DMS153 (cell line): Measurements from ENCODE around the gene CPA4.

ENCODE experiments used
- DNase-seq: peaks from one replicate; lab custom pipeline; 2025; lab: John Stamatoyannopoulos, UW

The CPA4 gene

DNA sequence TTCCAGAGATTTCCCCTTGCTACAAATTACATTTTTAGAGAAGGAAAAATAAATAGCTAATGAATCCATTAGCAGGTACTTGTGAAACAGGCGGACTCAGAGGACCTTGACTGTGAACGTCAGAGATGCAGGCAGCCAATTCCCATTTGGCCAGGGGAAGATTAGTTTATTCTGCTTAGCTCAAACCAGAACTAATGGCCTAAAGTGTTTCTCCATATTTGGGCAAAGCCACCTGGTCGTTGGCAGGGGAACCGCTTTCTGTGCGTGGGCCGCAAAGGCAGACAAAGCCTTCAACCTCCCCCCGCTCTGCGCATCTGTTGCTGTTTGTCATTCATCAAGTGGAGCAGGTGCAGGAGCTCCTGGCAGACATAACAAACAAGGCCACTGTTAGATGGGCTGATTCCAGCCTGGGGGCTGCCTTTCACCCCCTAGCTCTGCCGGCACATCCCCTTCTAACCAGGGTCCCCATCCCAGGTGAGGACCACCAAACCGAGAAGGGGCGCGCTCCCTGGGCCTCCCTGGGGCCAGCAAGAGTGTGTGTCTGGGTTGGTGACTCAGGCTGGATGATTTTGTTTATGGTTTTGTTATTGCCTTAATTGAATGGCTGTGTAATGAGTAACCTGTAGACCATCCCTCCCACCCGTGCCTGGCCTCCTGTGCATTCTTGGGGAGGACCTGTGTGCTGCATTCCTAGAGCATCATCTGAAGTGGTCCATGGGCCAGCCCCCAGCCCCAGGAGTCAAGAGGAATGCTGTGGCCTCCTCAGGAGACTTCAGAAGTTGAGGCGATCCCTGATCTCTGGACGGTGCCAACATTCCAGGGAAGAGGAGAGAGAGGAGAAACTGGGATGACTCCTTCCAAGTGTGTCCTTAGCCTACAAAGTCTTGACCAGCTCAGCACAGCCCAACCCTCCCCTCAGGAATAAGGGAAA, 72.8 kb downstream of the CPA4 start:
- peak; percentile 99 for DNase-seq

DNA sequence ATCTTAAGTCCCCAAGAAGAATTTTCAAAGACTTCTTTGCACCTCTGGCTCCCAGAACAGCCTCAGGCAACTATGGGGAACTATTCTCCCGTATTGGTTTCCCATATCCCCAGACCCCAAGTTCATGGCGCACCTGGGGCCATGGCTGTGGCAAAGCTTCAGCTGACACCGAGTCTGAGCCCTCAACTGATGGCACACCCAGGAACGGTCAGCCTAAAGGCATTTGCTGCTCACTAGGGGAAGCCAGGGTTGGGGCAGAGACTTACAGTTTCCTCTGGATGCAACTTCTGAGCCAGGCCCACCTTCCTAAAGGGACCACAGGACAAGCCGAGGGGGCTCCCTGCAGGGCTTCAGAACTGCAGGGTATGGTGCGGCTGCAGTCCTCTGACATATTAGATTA, 73.6 kb downstream of the CPA4 start:
- DNase-seq = no peak

DNA sequence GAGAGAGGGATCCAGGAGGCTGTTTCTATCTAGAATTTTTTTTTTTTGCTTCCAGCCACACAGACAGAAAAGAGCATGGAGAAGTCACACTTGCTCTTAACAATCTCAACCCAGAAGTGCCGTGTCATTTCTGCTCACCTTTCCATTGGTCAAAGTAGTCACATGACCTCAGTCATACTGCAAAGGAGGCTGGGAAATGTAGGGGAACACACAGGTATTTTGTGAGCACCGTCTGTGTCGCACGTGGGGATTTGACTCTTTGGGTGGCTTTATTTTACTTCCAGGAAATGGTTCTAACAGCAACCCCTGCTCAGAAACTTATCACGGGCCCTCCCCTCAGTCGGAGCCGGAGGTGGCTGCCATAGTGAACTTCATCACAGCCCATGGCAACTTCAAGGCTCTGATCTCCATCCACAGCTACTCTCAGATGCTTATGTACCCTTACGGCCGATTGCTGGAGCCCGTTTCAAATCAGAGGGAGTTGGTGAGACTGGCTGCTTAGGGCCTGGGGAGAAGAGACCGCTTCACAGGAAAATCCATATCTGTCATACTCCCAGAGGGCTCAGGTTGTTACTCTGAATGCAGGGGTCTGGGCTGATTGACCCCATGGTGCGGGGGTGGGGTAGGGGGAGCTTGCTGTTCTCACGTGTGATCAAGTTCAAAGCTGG, 74.3 kb downstream of the CPA4 start:
- DNase-seq = no peak

DNA sequence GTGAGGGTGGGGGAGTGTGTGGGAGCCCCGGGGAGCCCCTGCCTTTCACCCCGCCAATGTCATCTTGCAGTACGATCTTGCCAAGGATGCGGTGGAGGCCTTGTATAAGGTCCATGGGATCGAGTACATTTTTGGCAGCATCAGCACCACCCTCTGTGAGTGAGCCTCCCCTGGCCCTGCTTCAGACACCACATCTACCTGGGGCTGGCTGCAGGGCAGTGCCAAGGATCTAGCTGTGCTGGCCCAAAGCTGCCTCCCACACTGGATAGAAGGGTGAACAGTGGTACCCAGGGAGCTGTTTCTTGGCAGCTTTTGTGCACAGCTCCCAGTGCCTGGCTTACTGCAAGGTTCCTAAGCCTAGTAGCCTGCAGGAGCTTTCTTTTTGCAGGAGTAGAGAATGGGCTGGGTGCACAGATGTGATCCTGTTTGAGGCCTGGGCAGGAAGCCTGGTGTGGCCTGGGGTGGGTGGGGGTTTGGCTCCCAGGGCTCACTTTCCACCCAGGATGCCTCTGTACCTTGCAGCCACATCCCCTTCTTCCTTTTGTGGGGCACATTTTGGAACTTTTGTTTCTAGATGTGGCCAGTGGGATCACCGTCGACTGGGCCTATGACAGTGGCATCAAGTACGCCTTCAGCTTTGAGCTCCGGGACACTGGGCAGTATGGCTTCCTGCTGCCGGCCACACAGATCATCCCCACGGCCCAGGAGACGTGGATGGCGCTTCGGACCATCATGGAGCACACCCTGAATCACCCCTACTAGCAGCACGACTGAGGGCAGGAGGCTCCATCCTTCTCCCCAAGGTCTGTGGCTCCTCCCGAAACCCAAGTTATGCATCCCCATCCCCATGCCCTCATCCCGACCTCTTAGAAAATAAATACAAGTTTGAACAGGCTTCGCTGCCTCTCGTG, 75.1 kb downstream of the CPA4 start:
- no peak for DNase-seq

DNA sequence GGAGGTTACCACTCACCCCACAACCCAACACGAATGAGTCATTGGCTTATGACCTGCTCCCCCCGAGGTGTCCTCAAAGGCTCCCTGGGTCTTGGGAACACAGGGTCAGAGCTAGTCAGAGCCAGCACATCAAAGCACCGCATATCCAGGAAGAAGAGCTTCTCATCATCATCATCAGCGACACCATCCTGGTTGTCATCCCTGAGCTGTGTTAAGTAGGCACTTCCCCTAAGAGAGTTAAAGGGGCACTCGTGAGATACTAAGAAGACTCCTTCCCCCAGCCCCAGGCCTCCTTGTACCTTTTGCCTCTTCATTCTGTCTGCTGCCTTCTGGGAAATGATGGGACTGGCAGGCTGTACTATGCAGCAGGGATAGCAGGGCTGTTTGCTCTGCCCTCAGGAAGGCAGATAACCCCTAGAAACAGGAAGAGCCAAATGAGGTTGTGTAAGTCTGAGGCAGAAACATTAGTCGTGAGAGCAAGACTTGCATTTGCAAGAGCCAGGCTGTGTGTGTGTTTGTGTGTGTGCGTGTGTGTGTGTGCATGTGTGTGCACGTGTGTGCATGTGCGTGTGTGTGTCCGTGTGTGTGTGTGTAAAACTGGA, 76.2 kb downstream of the CPA4 start:
- peak; percentile 42 for DNase-seq

DNA sequence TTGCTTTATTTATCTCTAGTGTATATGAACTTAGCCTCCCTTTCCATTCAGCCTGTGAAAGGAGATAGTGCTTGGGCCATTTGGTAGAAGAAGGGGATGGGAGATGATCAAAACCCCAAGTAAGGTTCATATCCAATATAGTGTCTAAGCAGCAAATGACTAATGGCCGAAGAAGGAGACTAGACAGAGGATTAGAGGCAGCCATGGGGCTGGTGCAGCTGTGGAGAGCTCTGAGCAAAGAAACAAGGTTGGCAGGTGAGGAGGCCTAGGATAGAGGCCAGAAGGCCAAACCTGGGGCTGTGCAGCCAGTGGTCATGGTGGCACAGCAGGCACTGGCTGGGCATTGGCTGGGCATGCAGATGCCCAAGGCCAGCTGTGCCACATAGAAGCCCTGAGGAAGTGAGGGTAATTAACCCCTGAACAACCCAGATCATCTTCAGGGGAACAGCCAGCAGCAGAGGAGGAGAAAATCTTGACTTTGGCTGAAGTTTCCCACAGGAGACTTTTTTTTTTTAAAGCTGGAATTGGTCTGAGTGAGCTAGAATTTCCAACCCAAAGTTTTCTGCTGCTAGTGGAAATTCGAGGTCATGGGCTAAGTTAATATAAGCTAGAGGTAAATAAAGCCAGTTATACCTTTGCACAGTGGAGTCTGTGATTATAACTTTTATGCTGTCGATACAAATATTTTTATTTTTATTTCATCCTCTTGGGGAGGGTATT, 77.0 kb downstream of the CPA4 start:
- no peak for DNase-seq

DNA sequence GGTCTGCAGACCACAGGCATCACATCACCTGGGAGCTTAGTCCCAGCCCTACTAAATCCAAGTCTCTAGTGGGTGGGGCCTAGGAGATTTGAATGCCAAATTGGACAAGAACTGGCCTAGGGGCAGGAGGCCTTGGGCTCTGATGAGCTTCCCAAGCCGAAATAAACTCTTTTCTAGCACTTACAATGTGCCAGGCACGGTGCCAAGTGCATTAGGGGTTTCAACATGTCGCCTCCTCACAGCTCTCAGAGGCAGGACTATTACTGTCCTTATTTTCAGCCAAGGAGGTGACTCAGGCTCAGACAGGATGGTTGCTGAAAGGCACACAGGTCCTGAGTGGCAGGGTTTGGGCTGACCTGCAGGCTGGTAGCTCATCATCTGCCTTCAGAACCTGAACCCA, 78.1 kb downstream of the CPA4 start:
- no peak for DNase-seq

DNA sequence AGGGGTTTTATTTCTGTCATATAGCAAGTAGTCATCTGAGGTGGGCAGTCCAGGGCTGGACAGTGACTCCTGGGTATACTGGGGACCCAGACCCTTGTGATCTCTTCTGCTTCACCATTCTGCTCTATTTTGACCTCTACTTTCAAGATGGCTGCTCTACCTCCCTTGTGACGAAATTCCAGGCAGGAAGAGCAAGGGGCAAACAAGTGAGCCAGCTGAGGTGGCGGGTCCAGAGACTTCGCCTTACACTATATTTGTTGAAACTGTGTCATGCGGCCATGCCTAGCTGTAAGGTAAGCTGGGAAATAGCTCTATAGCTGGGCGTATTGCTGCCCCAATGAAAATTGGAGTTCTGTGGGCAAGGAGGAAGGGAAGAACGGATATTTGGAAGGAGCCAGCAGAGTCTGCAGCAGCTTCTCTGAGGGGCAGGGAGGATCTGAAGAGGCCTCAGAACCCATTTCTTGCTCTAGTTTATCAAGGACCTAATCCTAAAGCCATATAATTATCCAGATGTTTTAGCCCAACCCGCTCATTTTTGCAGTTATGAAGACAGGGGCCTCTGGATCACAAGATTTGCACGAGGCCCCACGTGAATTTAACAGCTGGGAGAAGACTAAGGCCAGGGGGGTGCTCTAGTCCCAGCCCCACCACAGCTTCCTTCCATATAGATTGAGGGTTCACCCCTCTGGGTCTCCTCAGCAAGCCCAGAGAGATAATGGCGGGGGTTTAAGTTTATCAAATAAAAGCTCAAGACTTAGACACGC, 79.6 kb downstream of the CPA4 start:
- DNase-seq = no peak
